ENCODE results near the gene MEIS2.

GRCh38 chr15:37054336-37054735, 46.0 kb downstream of the MEIS2 start:
- TF ChIP-seq GZF1 (CRISPR knock-in tag; IDR thresholded peaks at IDR 0.05), result no peak
- no peak for TF ChIP-seq HNRNPL (IDR thresholded peaks at IDR 0.05; ENCODE audit: low read depth, low read length)
- no peak for TF ChIP-seq NFIC (IDR thresholded peaks at IDR 0.05; ENCODE audit: low read length)
- no peak for TF ChIP-seq PPARG (CRISPR knock-in tag; conservative IDR thresholded peaks at IDR 0.05)
- TF ChIP-seq TBP (CRISPR knock-in tag; IDR thresholded peaks at IDR 0.05), result no peak
- no peak for TF ChIP-seq ZBTB25 (CRISPR knock-in tag; IDR thresholded peaks at IDR 0.05)

All from HepG2 (cell line).